Neural progenitor cell (in vitro differentiated cells): ENCODE results near the gene KRTAP10-2.

Source experiments
- EZH2 ChIP-seq: fragments of 200-600 bp; sonication (generic); IDR thresholded peaks from 2 replicates; pipeline ENCODE4 v1.6.1; 2017; ENCODE audit warnings: antibody characterized with exemption, mild to moderate bottlenecking, moderate library complexity
- TF ChIP-seq, protein P1 (sequence below): fragments of 200-600 bp; sonication (generic); IDR thresholded peaks from 2 replicates; pipeline ENCODE4 v1.5.1; 2017; ENCODE audit warnings: antibody characterized with exemption, mild to moderate bottlenecking

DNA sequence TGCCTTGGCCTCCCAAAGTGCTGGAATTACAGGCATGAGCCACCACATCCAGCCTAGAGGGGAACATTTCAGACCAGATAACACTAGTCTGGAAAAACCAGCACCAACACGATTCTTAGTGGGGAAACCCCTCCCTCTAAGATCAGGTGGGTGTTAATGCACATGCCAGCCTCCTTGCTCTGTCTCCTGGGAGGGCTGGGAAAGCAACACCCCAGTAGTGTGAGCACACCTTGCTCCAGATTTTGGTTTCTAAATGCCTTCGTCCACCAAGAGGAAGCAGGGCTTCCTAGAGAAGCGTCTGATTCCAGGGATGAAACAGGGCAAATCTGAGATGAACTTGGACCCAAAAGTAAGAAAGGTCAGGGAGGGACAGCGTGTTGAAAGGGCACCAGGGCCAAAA is 20.0 kb upstream of the KRTAP10-2 start:
- TF ChIP-seq, protein P1, sequence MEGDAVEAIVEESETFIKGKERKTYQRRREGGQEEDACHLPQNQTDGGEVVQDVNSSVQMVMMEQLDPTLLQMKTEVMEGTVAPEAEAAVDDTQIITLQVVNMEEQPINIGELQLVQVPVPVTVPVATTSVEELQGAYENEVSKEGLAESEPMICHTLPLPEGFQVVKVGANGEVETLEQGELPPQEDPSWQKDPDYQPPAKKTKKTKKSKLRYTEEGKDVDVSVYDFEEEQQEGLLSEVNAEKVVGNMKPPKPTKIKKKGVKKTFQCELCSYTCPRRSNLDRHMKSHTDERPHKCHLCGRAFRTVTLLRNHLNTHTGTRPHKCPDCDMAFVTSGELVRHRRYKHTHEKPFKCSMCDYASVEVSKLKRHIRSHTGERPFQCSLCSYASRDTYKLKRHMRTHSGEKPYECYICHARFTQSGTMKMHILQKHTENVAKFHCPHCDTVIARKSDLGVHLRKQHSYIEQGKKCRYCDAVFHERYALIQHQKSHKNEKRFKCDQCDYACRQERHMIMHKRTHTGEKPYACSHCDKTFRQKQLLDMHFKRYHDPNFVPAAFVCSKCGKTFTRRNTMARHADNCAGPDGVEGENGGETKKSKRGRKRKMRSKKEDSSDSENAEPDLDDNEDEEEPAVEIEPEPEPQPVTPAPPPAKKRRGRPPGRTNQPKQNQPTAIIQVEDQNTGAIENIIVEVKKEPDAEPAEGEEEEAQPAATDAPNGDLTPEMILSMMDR: no peak
- no peak for TF ChIP-seq EZH2
